OCI-LY1 (cell line): Measurements from ENCODE around the gene CCBE1.

Source experiments
- EZH2 ChIP-seq: fragments of 200-600 bp; sonication (generic), shearing (Covaris generic); IDR thresholded peaks from 2 replicates; pipeline ENCODE4 v1.8.0; 2017; ENCODE audit warnings: borderline replicate concordance, mixed run types, mild to moderate bottlenecking, antibody characterized with exemption, low read length, moderate library complexity, mixed read lengths
- TF ChIP-seq, protein P1 (sequence below): fragments of 200-600 bp; sonication (generic), shearing (Covaris generic); IDR thresholded peaks from 2 replicates; pipeline ENCODE4 v1.5.1; 2017; ENCODE audit warnings: mild to moderate bottlenecking, antibody characterized with exemption, low read length, moderate library complexity, mixed read lengths

DNA sequence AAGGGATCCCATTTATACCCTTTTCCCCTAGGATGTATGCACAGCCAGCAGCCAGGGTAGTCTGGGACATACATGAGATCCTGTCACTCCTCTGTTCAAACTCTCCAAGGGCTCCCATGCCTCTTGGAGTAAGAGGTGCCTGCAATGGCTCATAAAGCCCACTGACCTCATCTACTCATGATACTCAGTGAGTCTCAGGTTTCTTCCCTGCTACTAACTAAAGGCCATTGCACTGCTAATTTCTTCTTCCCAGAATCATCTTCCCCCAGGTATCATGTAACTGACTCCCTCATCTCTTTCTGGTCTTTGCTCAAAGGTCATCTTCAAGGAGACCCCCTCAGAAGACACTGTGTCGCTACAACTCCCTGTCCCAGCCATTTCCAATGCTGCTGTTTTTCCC, 68.2 kb downstream of the CCBE1 start:
- TF ChIP-seq, protein P1, sequence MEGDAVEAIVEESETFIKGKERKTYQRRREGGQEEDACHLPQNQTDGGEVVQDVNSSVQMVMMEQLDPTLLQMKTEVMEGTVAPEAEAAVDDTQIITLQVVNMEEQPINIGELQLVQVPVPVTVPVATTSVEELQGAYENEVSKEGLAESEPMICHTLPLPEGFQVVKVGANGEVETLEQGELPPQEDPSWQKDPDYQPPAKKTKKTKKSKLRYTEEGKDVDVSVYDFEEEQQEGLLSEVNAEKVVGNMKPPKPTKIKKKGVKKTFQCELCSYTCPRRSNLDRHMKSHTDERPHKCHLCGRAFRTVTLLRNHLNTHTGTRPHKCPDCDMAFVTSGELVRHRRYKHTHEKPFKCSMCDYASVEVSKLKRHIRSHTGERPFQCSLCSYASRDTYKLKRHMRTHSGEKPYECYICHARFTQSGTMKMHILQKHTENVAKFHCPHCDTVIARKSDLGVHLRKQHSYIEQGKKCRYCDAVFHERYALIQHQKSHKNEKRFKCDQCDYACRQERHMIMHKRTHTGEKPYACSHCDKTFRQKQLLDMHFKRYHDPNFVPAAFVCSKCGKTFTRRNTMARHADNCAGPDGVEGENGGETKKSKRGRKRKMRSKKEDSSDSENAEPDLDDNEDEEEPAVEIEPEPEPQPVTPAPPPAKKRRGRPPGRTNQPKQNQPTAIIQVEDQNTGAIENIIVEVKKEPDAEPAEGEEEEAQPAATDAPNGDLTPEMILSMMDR, result no peak
- no peak for TF ChIP-seq EZH2
